Smooth muscle cell of the brain vasculature (primary cell): Measurements from ENCODE around the gene MPRIP.
A peak's percentile ranks its signal among the peaks of the same experiment; 100 is the strongest.
"Not testable (repeated sequence)": the region's sequence is repeated elsewhere in the genome, so short reads cannot be mapped to it uniquely, and the experiment has no call there.

Experiments
- DNase-seq: peaks from one replicate; pipeline ENCODE4 v3.0.0-alpha.2; 2012; ENCODE audit warnings: low read depth, low spot score

Gene MPRIP, protein sequence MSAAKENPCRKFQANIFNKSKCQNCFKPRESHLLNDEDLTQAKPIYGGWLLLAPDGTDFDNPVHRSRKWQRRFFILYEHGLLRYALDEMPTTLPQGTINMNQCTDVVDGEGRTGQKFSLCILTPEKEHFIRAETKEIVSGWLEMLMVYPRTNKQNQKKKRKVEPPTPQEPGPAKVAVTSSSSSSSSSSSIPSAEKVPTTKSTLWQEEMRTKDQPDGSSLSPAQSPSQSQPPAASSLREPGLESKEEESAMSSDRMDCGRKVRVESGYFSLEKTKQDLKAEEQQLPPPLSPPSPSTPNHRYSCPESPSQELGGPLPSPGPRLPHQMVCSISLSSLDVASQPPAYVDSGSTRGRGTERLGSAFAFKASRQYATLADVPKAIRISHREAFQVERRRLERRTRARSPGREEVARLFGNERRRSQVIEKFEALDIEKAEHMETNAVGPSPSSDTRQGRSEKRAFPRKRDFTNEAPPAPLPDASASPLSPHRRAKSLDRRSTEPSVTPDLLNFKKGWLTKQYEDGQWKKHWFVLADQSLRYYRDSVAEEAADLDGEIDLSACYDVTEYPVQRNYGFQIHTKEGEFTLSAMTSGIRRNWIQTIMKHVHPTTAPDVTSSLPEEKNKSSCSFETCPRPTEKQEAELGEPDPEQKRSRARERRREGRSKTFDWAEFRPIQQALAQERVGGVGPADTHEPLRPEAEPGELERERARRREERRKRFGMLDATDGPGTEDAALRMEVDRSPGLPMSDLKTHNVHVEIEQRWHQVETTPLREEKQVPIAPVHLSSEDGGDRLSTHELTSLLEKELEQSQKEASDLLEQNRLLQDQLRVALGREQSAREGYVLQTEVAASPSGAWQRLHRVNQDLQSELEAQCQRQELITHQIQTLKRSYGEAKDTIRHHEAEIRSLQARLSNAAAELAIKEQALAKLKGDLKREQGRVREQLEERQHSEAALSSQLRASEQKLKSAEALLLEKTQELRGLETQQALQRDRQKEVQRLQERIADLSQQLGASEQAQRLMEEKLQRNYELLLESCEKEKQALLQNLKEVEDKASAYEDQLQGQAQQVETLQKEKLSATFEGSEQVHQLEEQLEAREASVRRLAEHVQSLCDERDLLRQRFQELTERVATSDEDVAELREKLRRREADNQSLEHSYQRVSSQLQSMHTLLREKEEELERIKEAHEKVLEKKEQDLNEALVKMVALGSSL (N-terminal part only)

DNA sequence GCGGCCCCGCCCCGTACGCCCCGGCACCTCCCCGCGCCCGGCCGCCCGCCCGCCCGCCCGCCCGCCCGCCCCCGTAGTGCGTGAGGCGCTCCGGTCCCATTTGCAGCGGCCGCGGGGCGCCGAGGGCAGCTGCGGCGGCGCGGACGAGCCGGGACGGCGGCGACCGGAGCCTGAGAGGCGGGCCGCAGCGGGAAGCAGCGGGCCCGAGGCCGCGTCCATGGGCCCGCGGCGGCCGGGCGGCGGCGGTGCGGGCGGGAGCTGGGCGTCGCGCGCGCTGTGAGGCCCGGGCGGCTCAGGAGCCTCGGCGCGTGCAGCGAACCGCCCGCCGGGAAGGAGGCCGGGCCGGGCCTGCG, at the start of gene MPRIP:
Gene MPRIP (plus strand): TSS at position 74 of the 353 bp plus-strand sequence. CDS start 392 bp downstream, outside the sequence.
- no peak for DNase-seq

DNA sequence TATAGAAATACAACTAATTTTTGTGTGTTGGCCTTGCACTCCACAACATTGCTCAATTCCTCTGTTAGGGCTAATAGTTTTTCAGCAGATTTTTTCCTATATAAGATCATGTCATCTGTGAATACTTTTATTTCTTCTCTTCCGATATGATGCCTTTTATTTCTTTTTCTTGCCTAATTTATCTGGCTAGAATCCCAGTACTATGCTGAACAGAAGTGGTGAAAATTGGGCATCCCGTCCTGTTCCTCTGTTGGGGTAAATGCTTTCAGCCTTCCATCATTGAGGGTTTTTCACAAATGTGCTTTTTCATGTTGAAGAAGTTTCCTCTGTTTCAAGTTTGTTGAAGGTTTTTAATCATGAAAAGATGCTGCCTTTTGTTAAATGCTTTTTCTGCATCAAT, 47.6 kb upstream of the MPRIP start:
- DNase-seq: no peak

DNA sequence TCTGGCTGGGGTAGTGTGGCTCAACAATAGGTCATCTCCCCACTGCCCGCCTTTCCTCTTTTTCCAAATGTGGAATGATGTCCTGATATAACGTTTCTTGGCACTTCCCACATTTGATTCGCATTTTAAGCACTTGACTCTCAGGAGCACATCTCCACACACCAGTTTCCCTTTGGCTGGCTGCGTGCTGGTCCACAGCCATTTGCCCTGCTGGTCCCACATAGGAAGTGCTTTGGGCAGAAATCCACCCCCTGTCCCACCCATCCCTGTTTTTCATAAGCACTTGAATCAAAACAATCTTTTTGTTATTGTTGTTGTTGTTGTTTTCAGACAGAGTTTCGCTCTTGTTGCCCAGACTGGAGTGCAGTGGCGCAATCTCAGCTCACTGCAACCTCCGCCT, 46.3 kb upstream of the MPRIP start:
- no peak for DNase-seq

DNA sequence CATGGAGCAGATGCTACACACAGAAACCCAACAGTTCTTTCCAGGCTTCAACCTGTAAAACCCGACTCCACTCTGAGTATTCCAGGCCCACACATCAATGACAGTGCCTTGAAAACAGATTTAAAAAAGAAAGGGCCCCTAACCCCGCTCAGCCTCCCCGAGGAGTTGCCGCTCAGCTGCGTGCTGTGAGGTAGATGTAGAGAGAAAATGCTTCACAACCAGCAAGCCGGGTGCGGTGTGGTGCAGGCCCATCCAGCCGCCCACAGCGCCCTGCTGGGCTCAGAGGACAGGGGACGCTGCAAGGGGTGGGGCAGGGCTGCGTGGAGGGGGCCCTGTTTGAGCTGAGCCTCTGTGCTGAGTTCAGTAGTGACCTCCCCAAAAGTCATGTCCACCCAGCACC, 45.5 kb upstream of the MPRIP start:
- not testable (repeated sequence) for DNase-seq

DNA sequence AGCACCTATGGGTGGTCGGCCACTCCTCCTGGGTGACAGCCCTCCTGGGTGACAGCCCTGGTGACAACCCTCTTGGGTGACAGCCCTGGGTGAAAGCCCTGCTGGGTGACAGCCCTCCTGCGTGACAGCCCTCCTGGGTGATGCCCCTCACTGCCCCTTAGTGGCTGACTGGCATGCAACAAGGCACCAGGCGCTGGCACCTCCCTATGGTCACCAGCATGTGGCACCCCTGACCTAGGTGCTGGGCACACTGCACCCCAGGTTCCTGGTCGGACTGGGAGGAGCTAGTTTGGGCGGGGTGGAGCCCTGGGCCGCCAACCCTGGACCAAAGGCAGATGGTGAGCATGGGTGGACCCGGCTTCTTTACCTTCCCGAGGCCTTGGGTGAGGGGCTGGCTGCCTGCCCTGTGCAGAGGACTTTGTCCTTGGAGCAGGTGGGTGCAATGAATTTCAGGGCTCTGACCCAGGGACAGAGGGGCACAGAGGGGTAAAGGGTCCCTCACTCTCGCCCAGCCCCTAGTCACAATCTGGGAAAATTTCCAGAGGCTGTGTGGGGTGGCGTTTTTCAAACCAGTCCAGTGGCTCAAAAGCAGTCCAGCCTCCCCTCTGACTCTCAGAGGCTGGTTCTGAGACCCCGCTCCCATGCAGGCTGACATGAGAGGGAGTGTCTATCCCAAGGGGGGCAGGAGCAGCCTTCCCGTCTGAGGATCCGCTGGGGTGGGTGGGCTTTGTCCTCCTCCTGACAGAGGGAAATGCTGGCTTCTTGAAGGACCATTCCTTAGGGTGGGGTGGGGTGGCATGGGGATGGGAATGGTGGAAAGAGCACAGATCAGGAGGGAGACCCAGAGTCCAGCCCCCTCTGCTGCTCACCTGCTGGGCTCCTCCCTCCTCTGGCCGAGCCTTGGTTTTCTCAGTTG, 44.5 kb upstream of the MPRIP start:
- DNase-seq: no peak

DNA sequence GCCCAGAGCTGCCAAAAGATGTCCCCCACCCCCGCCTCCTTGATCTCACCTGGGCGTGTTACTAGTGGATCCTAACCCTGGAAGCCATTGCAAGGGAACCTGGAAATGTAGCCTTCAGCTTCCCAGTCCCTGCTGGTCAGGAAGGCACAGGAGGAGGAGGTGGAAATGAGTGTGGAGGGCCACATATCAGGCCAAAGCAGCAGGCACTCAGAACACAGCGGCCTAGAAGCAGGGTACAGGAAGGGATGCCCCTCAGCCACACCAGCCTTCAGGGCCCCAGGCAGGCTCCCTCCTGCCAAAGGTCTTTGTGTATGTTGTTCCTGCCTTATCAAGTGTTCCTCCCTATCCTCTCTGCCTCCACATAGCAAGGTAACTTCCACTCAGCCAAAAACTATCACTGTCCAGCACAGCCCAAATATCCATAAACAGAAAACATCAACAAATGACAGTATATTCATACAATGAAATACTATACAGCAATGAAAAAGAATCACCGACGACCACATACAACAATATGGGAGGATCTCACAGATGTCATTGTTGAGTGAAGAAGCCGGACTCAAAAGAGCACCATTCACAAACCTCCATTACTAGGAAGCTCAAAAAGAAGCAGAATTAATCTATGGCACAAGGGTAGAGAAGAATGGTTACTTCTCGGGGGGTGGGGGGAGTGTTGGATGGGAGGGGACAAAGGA, 42.2 kb upstream of the MPRIP start:
- DNase-seq: no peak

DNA sequence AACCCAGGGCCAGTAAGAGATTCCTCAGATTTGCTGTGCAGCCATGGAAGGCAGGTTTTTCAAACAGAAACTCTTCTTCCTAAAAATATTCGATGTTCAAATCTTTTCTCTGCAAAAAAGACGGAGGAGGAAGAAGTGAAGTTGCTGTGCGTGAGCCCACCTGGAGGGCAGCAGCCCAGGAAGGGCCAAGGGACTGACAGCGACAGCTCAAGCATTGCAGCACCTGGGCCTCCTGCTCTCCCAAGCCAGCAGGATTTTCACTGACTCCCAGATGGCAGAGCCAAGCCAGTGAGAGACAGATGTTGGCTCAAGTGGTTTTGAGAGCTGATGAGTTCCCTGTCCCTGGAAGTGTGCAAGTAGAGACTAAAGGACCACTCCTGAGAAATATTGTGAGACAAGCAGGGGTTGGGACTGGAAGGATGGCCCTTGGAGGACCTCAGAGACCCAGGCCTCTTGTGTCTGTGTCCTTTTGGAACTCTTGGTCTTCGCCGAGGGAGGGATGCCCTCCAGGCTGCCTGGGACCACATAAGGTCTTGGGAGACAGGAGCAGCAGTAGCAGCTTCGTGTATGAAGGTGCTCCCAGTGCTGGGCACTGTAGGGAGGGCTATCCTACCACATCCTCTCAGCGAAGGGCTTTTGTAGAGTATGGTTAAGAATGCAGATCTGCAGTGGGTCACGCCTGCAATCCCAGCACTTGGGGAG, 41.0 kb upstream of the MPRIP start:
- DNase-seq: no peak

DNA sequence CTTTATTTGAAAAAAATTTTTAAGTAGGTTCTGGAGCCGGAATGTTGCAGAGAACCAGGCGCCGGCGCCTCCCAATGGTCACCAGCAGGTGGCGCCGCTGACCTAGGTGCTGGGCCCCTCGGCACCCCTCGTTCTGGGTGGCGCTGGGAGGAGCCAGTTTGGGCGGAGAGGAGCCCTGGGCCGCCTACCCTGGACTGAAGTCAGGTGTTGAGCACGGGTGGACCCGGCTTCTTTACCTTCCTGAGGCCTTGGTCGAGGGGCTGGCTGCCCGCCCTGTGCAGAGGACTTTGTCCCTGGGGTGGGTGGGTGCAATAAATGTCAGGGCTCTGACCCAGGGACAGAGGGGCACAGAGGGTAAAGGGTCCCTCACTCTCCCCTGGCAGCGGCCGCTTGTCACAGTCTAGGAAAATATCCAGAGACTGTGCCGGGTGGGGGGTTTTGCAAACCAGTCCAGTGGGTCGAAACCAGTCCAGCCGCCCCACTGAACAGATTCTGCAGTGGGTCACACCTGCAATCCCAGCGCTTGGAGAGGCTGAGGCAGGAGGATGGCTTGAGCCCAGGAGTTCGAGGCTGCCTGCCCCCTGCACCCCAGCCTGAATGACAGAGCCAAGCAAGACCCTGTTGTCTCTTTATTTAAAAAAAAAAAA, 40.3 kb upstream of the MPRIP start:
- peak; percentile 28 for DNase-seq

DNA sequence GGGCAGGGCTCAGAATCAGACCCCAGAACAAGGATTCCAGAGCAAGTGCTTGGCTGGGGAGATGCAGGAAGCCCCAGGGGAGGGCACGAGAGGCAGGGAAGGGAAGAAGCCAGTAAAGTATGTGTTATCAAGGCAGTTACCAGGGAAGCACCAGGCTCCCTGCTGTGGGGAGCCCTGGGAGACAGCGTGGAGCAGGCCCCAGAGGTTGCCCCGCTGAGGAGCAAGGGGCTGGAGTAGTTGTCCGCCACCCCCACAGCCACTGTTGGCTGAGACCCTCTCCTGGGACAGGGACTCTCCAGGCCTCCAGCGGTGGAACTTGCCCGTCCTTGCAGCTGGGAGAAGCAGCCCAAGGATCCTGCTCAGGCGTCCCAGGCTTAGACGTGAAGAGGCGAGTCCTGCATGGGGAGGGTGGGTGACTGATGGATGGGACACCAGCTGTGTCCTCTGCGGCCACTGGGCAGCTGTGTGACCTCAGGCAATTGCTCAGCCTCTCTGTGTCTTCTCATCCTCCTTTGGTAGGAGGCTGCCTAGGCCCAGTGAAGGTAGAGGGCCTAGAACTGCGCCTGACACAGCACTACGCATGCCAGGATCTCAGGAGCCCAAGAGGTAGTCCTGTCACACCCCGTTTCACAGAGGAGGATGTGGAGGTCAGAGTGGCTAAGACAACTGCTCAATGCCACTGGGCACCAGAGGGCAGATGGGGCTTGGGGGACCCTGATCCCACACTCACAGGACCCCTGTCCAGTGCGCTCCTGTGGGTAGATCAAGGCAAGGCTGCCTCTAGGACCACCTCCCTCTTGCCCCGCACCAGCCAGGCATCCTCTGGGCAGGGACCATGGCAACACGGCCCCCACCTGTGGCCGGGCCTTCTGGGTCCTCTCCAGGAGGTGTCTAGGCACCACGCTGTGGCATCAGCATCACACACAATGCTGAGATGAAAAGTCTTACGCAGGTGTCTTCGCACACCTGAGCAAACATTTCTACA, 39.2 kb upstream of the MPRIP start:
- DNase-seq: not testable (repeated sequence)

DNA sequence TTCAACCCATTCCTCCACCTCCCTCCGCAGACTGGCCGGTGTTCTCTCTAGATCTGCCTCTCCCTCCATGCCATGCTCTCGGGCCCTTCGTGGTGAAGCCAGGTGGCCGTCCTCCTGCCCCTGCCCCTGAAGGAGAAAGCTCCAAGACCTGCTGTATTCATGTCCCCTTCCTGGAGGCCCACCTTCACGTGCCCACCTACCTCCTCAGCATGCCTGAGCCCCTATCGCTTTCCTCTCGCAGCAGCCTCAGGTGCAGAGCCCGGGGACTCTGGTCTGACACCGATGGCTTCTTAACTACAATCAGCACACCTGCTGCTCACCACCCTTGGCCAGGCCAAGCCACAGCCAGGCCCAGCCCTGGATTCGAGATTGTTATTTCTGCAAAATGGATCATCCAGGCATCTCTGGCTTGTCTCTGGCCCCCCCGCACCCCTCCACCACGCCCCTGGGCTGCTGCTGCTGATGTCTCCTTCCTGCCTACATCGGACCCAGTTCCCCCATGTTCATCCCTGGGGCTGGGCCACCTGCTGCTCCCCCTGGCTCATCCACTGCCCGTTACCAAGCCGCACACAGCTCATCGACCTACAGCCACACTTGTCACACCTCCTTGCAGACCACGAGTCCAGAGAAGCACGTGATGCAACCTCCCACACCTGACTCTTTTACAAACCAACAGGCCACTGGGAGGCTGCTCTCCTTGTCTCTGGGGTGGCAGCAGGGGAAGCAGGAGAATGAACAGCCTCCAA, 37.8 kb upstream of the MPRIP start:
- DNase-seq: no peak

DNA sequence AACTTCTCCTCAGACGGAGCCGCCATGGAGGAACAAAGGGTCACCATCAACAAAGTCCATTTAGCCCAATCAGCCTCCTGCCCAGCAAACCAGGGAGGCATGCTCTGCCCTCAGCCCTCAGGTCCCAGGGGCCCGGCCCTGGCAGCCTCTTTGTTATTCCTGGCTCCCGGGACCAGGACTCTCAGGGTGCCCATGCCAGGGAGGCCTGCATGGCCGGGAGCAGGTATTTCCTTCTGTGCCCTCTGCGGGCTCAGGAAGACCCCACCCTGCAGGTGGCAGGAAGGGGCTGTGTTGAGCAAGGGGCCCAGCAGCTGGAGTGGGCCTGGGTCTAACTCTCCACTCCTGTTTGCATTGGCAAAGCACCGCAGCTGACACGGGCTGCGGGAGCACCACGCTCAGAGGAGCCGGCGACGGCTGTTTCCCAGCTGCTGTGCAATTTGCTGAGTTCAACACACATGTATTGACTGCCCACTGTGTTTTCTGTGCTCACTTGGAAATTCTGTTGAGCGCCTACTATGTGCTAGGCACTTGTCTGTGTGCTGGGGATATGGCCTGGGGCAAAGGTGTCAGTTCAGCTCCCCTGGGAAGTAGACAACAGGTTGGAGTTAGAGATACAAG, 37.2 kb upstream of the MPRIP start:
- DNase-seq: not testable (repeated sequence)

DNA sequence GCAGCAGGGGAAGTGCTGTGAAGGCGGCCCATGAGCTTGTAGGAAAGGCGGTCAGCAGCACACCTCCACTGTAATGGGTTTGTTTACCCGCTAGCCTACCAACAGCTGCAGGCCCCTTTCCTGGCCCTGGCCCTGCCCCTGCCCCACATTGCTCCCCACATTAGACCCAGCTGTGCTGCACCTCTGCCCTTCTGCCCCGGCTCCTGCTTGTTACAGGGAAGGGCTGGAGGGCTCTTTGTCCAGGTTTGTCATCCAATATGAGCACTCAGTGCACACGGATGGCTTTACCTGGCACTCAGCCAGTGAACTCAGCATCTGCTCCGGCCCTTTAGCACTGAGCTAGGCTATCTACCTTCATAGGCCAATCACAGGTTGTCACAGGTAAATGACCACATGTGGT, 34.4 kb upstream of the MPRIP start:
- not testable (repeated sequence) for DNase-seq

DNA sequence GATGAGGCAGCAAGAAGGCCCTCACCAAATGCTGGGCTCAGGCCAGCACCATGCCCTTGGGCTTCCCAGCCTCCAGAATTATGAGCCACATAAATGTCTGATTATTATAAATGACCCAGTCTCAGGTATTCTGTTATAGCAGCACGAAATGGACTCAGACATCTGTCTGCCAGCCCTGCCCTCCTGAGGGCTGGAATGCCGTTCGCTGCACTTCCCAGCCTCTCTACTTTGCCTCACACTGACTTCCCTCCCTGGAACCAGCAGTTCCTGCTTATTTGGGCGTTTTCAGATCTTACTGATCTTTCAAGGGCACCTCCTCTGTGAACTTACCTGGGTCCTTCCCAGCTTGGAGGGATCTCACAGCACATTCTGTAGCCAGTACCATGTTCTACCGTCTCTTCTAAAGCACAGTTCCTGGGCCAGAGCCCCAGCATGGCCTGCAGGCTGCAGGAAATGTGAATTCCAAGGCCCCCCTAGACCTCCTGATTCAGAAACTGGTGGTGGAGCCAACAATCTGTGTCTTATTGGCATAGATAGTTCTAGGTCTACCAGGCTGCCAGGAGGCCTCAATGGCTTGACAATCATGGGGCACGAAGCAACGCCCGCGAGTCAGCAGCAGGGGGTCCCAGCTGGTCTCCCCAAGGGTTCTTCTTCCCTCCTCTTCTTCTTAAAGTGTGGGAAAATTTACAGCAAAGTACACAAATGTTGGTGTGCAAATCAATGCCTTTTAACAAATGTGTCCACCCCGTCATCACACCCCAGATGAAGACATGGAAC, 33.4 kb upstream of the MPRIP start:
- not testable (repeated sequence) for DNase-seq

DNA sequence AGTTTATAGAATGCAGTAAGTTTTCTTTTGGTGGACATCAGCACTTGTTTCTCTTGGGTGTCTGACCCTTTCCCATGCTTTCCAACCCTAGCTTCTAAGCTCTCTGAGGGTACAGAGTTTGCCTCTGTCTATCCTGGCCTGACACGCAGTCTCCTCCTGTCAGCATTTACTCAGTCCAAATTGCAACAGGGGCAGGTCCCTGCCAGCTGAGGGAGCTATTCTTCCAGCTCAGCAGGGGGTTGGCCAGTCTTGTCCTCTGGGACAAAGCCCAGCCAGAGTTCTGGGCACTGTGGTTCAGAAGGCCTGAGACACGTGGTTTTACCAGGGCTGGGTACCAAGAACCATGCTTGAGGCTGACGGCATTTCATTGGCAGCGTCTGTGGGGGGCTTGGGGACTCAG, 32.3 kb upstream of the MPRIP start:
- not testable (repeated sequence) for DNase-seq

DNA sequence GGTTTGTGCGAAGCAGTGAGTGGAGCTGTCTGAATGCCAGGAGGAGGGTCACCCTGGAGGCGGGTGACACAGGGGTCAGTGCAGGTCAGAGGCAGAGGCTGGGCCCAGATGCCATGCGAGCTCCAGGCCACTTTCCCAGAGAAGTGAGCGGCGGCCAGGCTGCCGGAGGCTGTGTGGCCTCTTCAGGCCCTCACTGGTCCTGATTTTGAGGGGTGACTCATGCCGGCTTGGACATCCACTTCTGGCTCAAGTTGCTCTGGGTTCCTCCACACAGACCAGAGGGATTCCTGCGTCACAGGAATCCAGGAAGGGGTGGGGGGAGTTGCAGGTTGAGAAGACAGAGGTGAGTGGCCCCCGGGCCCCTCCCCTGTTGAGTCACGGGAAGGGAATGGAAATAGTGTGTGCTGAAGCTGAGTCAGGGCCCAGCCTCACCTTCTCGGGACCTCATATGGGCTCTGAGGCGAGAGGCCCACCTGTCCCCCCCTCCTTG, 31.7 kb upstream of the MPRIP start:
- not testable (repeated sequence) for DNase-seq
